PC-9 (cell line): ENCODE data around the gene FGD6.

ENCODE experiments used
- EZH2 ChIP-seq: fragments of 200-600 bp; sonication (generic); IDR thresholded peaks from 2 replicates; pipeline ENCODE4 v1.8.0; 2017; ENCODE audit warnings: antibody characterized with exemption, low read depth
- TF ChIP-seq, protein P1 (sequence below): fragments of 200-600 bp; sonication (generic); conservative IDR thresholded peaks from 2 replicates; pipeline ENCODE4 v1.6.1; 2017; ENCODE audit warnings: mixed run types, antibody characterized with exemption, mild to moderate bottlenecking, moderate library complexity

DNA sequence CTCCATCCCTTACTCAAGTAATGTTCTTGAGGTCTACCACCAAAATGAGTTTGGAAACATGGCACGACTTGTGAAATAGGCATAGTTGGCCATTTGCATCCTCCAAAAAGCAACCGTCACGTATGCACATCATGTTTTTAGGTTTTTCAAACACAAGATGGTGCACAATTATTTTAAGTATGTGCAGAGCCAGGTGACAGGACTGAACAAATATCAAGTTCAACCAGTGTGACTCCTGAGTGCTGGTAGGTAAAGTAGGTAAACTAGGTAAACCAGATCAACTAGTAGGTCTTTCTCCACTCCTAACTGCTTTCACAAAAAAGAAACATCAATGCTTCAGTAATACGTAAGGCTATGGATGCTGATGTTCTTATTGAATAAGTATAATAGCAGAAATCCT lies 39.1 kb downstream of the FGD6 start:
- TF ChIP-seq, protein P1, sequence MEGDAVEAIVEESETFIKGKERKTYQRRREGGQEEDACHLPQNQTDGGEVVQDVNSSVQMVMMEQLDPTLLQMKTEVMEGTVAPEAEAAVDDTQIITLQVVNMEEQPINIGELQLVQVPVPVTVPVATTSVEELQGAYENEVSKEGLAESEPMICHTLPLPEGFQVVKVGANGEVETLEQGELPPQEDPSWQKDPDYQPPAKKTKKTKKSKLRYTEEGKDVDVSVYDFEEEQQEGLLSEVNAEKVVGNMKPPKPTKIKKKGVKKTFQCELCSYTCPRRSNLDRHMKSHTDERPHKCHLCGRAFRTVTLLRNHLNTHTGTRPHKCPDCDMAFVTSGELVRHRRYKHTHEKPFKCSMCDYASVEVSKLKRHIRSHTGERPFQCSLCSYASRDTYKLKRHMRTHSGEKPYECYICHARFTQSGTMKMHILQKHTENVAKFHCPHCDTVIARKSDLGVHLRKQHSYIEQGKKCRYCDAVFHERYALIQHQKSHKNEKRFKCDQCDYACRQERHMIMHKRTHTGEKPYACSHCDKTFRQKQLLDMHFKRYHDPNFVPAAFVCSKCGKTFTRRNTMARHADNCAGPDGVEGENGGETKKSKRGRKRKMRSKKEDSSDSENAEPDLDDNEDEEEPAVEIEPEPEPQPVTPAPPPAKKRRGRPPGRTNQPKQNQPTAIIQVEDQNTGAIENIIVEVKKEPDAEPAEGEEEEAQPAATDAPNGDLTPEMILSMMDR, result no peak; the same call in 1 of the 2 replicates
- no peak for TF ChIP-seq EZH2
